ENCODE measurements around the gene ZSWIM6.

- TF ChIP-seq CTCF (IDR thresholded peaks at IDR 0.05; ENCODE audit: poor library complexity) (no peak), EZH2 (IDR thresholded peaks at IDR 0.05; ENCODE audit: borderline replicate concordance) (no peak), EZH2phosphoT487 (IDR thresholded peaks at IDR 0.05; ENCODE audit: low read depth, severe bottlenecking, unreplicated experiment) (no peak)
Observed at GRCh38 chr5:61463596-61463995, 131.5 kb downstream of the ZSWIM6 start.
